ENCODE results near the gene CORO2A.

The CORO2A gene

DNA sequence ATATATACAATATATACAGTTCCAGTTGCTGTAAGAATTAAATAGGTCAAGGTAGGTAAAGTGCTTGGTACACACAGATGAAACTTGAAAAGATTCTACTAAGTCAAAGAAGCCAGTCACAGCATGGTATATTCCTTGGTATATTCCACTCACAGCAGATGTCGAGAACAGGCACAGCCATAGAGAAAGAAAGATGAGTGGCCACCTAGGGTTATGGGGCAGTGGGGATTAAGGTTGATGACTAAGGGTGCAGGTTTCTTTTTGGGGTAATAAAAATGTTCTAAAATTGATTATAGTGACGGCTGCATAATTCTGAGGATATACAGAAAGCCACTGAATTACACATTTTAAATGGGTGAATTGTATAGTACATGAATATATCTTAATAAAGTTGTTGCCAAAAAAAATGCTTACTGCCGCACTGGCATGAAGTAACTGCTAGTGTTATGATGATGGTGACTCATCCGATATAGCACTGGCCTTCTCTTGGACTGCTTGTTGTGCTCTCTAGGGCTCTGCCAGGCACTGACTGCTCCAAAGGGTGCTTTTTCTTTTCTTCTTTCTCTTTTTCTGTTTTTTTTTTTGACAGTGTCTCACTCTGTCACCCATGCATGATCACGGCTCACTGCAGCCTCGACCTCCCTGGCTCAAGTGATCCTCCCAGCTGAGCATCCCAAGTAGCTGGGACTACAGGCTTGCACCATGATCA is 39.5 kb upstream of the CORO2A start:
- Histone ChIP-seq H3K36me3 (replicated peaks; ENCODE audit: low read depth, low read length) (no peaks in the 10 kb centered on the region), H3K4me1 (ENCODE audit: low read length) (no peaks in the 10 kb centered on the region), H3K4me2 (ENCODE audit: low read length) (no peak overlapping the region), H2AFZ (ENCODE audit: low read depth, low read length) (no peak overlapping the region), H4K20me1 (ENCODE audit: insufficient read depth, low read length) (no peaks in the 10 kb centered on the region), H3K9ac (ENCODE audit: low read length) (no peak overlapping the region), H3K4me3 (ENCODE audit: low read length) (no peak overlapping the region), H3K27me3 (ENCODE audit: low read depth, low read length) (no peaks in the 10 kb centered on the region), H3K79me2 (ENCODE audit: low read length) (no peaks in the 10 kb centered on the region), H3K9me3 (ENCODE audit: insufficient read depth, low read length) (no peaks in the 10 kb centered on the region), H3K27ac (ENCODE audit: low read length) (no peak overlapping the region)
- TF ChIP-seq CTCF (IDR thresholded peaks at IDR 0.05; ENCODE audit: low read depth, low read length) = no peak
- no peak for TF ChIP-seq EZH2phosphoT487 (IDR thresholded peaks at IDR 0.05; ENCODE audit: low read depth)

- TF ChIP-seq CTCF (IDR thresholded peaks at IDR 0.05; ENCODE audit: low read depth, low read length) = no peak
- no peak for TF ChIP-seq EZH2phosphoT487 (IDR thresholded peaks at IDR 0.05; ENCODE audit: low read depth)
- Histone ChIP-seq H3K36me3 (replicated peaks; ENCODE audit: low read depth, low read length) (no peaks in the 10 kb centered on the region), H3K27me3 (ENCODE audit: low read depth, low read length) (no peaks in the 10 kb centered on the region), H4K20me1 (ENCODE audit: insufficient read depth, low read length) (no peaks in the 10 kb centered on the region), H3K79me2 (ENCODE audit: low read length) (no peaks in the 10 kb centered on the region), H3K4me1 (ENCODE audit: low read length) (no peaks in the 10 kb centered on the region), H3K9ac (ENCODE audit: low read length) (no peak overlapping the region), H3K9me3 (ENCODE audit: insufficient read depth, low read length) (no peaks in the 10 kb centered on the region), H3K4me2 (ENCODE audit: low read length) (no peak overlapping the region), H2AFZ (ENCODE audit: low read depth, low read length) (no peak overlapping the region), H3K4me3 (ENCODE audit: low read length) (no peak overlapping the region), H3K27ac (ENCODE audit: low read length) (no peak overlapping the region)
Observed at GRCh38 chr9:98230789-98231188, 38.4 kb upstream of the CORO2A start.

DNA sequence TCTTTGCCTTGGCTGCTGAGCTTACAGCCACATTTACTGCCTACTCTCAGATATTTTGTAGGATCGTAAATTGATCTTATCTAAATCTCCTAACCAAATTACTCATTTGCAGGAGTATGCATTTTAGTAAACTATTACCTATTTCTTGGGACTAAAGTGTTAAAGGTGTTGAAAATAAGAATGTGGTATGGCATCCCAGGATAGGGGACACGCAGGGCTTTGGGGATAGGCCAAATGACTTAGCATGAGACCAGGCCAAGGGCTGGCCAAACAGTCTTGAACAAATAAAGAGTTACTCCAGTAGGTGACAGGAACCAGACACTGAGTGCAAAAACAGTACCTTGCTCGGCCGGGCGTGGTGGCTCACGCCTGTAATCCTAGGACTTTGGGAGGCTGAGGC is 37.9 kb upstream of the CORO2A start:
- no peaks in the 10 kb centered on the region for H3K79me2 ChIP-seq (ENCODE audit: low read length)
- H2AFZ ChIP-seq (ENCODE audit: low read depth, low read length) = no peak overlapping the region
- no peak overlapping the region for H3K9ac ChIP-seq (ENCODE audit: low read length)
- H3K9me3 ChIP-seq (ENCODE audit: insufficient read depth, low read length) = no peaks in the 10 kb centered on the region
- H3K4me3 ChIP-seq (ENCODE audit: low read length) = no peak overlapping the region
- no peaks in the 10 kb centered on the region for H4K20me1 ChIP-seq (ENCODE audit: insufficient read depth, low read length)
- no peak overlapping the region for H3K27ac ChIP-seq (ENCODE audit: low read length)
- H3K4me2 ChIP-seq (ENCODE audit: low read length) = no peak overlapping the region
- no peak for TF ChIP-seq EZH2phosphoT487 (IDR thresholded peaks at IDR 0.05; ENCODE audit: low read depth)
- no peak for TF ChIP-seq CTCF (IDR thresholded peaks at IDR 0.05; ENCODE audit: low read depth, low read length)
- H3K4me1 ChIP-seq (ENCODE audit: low read length) = no peaks in the 10 kb centered on the region
- no peaks in the 10 kb centered on the region for H3K27me3 ChIP-seq (ENCODE audit: low read depth, low read length)
- H3K36me3 ChIP-seq (replicated peaks; ENCODE audit: low read depth, low read length) = no peaks in the 10 kb centered on the region

GRCh38 chr9:98229620-98230019 is 37.2 kb upstream of the CORO2A start:
- no peaks in the 10 kb centered on the region for H3K27me3 ChIP-seq (ENCODE audit: low read depth, low read length)
- no peaks in the 10 kb centered on the region for H3K9me3 ChIP-seq (ENCODE audit: insufficient read depth, low read length)
- H3K79me2 ChIP-seq (ENCODE audit: low read length) = no peaks in the 10 kb centered on the region
- H2AFZ ChIP-seq (ENCODE audit: low read depth, low read length) = no peak overlapping the region
- TF ChIP-seq EZH2phosphoT487 (IDR thresholded peaks at IDR 0.05; ENCODE audit: low read depth) (no peak), CTCF (IDR thresholded peaks at IDR 0.05; ENCODE audit: low read depth, low read length) (no peak)
- H3K27ac ChIP-seq (ENCODE audit: low read length) = no peak overlapping the region
- no peak overlapping the region for H3K9ac ChIP-seq (ENCODE audit: low read length)
- no peaks in the 10 kb centered on the region for H3K4me1 ChIP-seq (ENCODE audit: low read length)
- H4K20me1 ChIP-seq (ENCODE audit: insufficient read depth, low read length) = no peaks in the 10 kb centered on the region
- no peak overlapping the region for H3K4me3 ChIP-seq (ENCODE audit: low read length)
- H3K36me3 ChIP-seq (replicated peaks; ENCODE audit: low read depth, low read length) = no peaks in the 10 kb centered on the region
- no peak overlapping the region for H3K4me2 ChIP-seq (ENCODE audit: low read length)

Measured in OCI-LY3 (cell line).